Measurements from ENCODE around the gene SIRT1.

GRCh38 chr10:67849331-67850011 lies 35.0 kb upstream of the SIRT1 start:
- no peak for TF ChIP-seq CTCF (IDR thresholded peaks at IDR 0.05)
- no peak for TF ChIP-seq EP300 (IDR thresholded peaks at IDR 0.05; ENCODE audit: low read depth)

All from transverse colon (tissue), 3 donors.